Spleen (tissue), 11 donors: ENCODE results near the gene C6orf136. TPM values are rescaled to one million over a fixed set of nuclear protein-coding genes. Genes with fewer than 3 reads are reported as not detected.

Source experiments
- DNase-seq: peaks from one replicate; pipeline ENCODE4 v3.0.0-alpha.2; 2020
- H3K27ac ChIP-seq, 8 donors: fragments of 200-600 bp; sonication (generic) in 7 of 8; 1 replicate in 4 of 8; 2 replicates in 4 of 8; pipeline versions ENCODE4 v1.5.0 to v1.8.0; 2016 to 2021; ENCODE audit warnings: inconsistent platforms in 4 of 8, mild to moderate bottlenecking in 4 of 8, moderate library complexity in 1 of 8
- H3K27me3 ChIP-seq, 7 donors: fragments of 200-600 bp; sonication (generic) in 6 of 7; replicated peaks in 1 of 7; 1 replicate in 4 of 7; 2 replicates in 3 of 7; pipeline versions ENCODE4 v1.5.0 to v1.8.0; 2016 to 2021; ENCODE audit warnings: inconsistent platforms in 3 of 7, mild to moderate bottlenecking in 1 of 7
- H3K36me3 ChIP-seq, 6 donors: fragments of 200-600 bp; sonication (generic) in 5 of 6; 1 replicate in 4 of 6; 2 replicates in 2 of 6; pipeline versions ENCODE4 v1.5.0 to v1.8.0; 2016 to 2021; ENCODE audit warnings: inconsistent platforms in 2 of 6
- H3K4me1 ChIP-seq, 6 donors: fragments of 200-600 bp; sonication (generic) in 5 of 6; 1 replicate in 3 of 6; 2 replicates in 3 of 6; pipeline versions ENCODE4 v1.5.0 to v1.8.0; 2016 to 2021; ENCODE audit warnings: inconsistent platforms in 3 of 6
- H3K4me3 ChIP-seq, 8 donors: fragments of 200-600 bp; sonication (generic) in 7 of 8; 1 replicate in 4 of 8; 2 replicates in 4 of 8; pipeline versions ENCODE4 v1.5.0 to v1.8.0; 2016 to 2021; ENCODE audit warnings: inconsistent platforms in 4 of 8, mild to moderate bottlenecking in 4 of 8, moderate library complexity in 2 of 8
- H3K9me3 ChIP-seq, 8 donors: fragments of 200-600 bp; sonication (generic) in 7 of 8; 1 replicate in 4 of 8; 2 replicates in 4 of 8; pipeline versions ENCODE4 v1.5.0 to v1.8.0; 2016 to 2021; ENCODE audit warnings: inconsistent platforms in 4 of 8
- CTCF ChIP-seq, 11 experiments: fragments of 200-600 bp in 7 of 11; fragments of 450-650 bp in 4 of 11; sonication (generic) in 4 of 11; IDR thresholded peaks in 8 of 11; conservative IDR thresholded peaks in 3 of 11; 1 replicate in 7 of 11; 2 replicates in 4 of 11; pipeline versions ENCODE4 v1.4.0 to v1.8.0; 2016 to 2021; ENCODE audit warnings: antibody characterized with exemption in 11 of 11, inconsistent platforms in 4 of 11, mild to moderate bottlenecking in 1 of 11
- POLR2A ChIP-seq, 3 donors: fragments of 450-650 bp; IDR thresholded peaks; one replicate each; pipeline ENCODE4 v1.5.1; 2017; ENCODE audit warnings: antibody characterized with exemption in 3 of 3, mild to moderate bottlenecking in 1 of 3
- POLR2AphosphoS5 ChIP-seq, 3 donors: sonication (generic); formaldehyde crosslinking; IDR thresholded peaks; one replicate each; pipeline ENCODE4 v1.5.1; 2017; ENCODE audit warnings: antibody characterized with exemption in 3 of 3
- WGBS, 5 donors: extraction: QIAGEN DNeasy Blood & Tissue Kit in 3 of 5; methylation state at CpG; one replicate each; pipeline versions ENCODE4 v1.1.5 to v1.1.7; 2013 to 2018; 5-methylcytosine and 5-hydroxymethylcytosine counted together
- intact Hi-C: fragments of 100-400 bp; cut with DNase I; formaldehyde crosslinking; loops from one replicate; pipeline ENCODE4 v1.15.0; 2023; ENCODE audit warnings: low total_unique reads
- polyA plus RNA-seq, 3 donors: library from polyadenylated mRNA; stranded (reverse); fragments of 200-250 nt; gene quantifications; one replicate each; pipeline ENCODE4 v1.2.1, GENCODE V29; 2013
- total RNA-seq, 7 donors: library from RNA; depleted of rRNA in 3 of 7; stranded (reverse); fragments of >200 nt in 3 of 7; fragmentation: NEBNext Ultra II Directional in 4 of 7; extraction: Animal tissue kit (Norgen Biotek cat#: 25700) in 4 of 7; gene quantifications; one replicate each; pipeline versions ENCODE4 v1.1.0 to v1.2.1, GENCODE V29; 2016 to 2021
- donor health status: healthy with polysubstance abuse.
- donor health status: DM: no; HTN: no; CAD: no; lungs with moderate emphysema.
- donor health status: DM: no; HTN: no; CAD: no.
- donor health status: Bipolar disorder and iron deficiency.
- donor health status: healthy.
- donor health status: DM: no; HTN: no; CAD: no.
- donor health status: DM: yes; HTN: yes; CAD: no.

C6orf136 gene
- total and polyA plus RNA-seq, 10 donors: 12.1 to 28.0 (median 18.3) TPM

- H3K4me3 ChIP-seq: no peak overlapping the region
- WGBS, 5 donors: 76 to 88% (median 87%) methylated on average over 10 of the region's 10 CpGs
- no peaks in the 10 kb centered on the region for H3K27me3 ChIP-seq
- H3K27ac ChIP-seq: no peak overlapping the region
- intact Hi-C loops: loop anchor here (10.0 kb wide), 1 partner anchor 192 kb away; the partner anchor contains the start of gene HLA-E
- peaks cover 39 to 78% (median 57%) of the 10 kb centered on the region in 6 donors for H3K4me1 ChIP-seq
- no peaks in the 10 kb centered on the region for H3K9me3 ChIP-seq
- TF ChIP-seq POLR2AphosphoS5 (IDR thresholded peaks at IDR 0.05) (peak; percentile 24 to 50 (median 29)), CTCF (IDR thresholded peaks at IDR 0.05 in 8 of 11, conservative IDR thresholded peaks at IDR 0.05 in 3 of 11) (no peak), POLR2A (IDR thresholded peaks at IDR 0.05) (no peak)
- H3K36me3 ChIP-seq: peaks cover 7 to 63% (median 56%) of the 10 kb centered on the region in 6 donors
- DNase-seq: peak; percentile 41
Measured at GRCh38 chr6:30676660-30677285, 29.8 kb downstream of the C6orf136 start.

- peak; percentile 98 for DNase-seq
- intact Hi-C loops: loop anchor here (10.0 kb wide), 1 partner anchor 194 kb away; the partner anchor contains the start of gene HLA-E
- peak overlapping the region in 7 of 8 donors; percentile 25 to 99 (median 95) for H3K4me3 ChIP-seq
- H3K27ac ChIP-seq: peak overlapping the region; percentile 11 to 100 (median 98)
- H3K4me1 ChIP-seq: peaks cover 36 to 80% (median 57%) of the 10 kb centered on the region in 6 donors
- peak; percentile 86 to 98 (median 97) for TF ChIP-seq CTCF (IDR thresholded peaks at IDR 0.05 in 8 of 11, conservative IDR thresholded peaks at IDR 0.05 in 3 of 11)
- peak; percentile 87 to 95 (median 89) for TF ChIP-seq POLR2AphosphoS5 (IDR thresholded peaks at IDR 0.05)
- no peak for TF ChIP-seq POLR2A (IDR thresholded peaks at IDR 0.05)
- no peaks in the 10 kb centered on the region for H3K9me3 ChIP-seq
- 4 to 12% (median 7%) methylated on average over 14 to 31 of the region's 31 CpGs for WGBS, 5 donors
- no peaks in the 10 kb centered on the region for H3K27me3 ChIP-seq
- peaks cover 7 to 66% (median 56%) of the 10 kb centered on the region in 6 donors for H3K36me3 ChIP-seq
Measured at GRCh38 chr6:30678964-30679726, 32.2 kb downstream of the C6orf136 start.

DNA sequence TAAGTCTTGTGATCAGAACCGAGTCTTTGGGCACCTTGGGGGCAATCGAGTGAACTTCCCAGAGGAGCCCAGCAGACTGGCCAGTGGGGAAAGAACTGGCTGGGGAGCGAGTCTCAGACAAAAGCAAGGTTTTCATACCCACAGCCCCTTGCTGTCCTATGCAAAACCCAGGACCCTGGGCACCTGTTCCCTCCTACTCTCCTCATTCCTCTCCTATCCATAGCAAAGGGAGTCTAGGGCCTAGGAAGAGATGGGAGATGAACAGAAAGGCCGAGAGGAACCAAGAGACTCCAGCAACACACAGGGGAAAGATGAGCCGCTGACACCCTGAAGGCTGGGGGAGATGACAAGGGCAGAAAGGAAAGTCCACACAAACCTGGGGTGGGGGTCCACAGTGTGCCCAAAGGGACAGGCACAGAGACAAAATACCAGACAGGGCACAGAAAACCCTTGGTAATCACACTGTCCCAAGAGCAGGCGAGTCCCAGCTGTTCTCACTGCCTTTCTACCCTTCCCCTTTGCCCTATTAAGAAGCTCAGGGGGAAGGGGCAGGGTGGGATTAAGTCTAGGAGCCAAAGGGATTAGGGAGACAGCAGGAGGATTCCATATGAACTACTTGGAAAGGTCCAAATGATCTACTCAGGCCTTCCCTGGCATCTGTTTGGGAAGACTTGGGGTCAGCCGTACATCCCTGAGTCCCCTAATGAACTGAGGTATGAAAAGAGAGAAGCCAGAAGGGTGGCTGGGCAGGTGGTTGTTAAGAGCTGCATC is 33.0 kb downstream of the C6orf136 start:
- Histone ChIP-seq H3K27ac (peak overlapping the region; percentile 11 to 100 (median 98)), H3K36me3 (peaks cover 7 to 66% (median 56%) of the 10 kb centered on the region in 6 donors), H3K27me3 (no peaks in the 10 kb centered on the region), H3K4me1 (peaks cover 36 to 84% (median 58%) of the 10 kb centered on the region in 6 donors), H3K9me3 (no peaks in the 10 kb centered on the region), H3K4me3 (peak overlapping the region in 7 of 8 donors; percentile 25 to 99 (median 95))
- intact Hi-C loops: loop anchor here (10.0 kb wide), 1 partner anchor 195 kb away; the partner anchor contains the start of gene HLA-E
- WGBS, 5 donors: 42 to 59% (median 51%) methylated on average over 7 of the region's 7 CpGs
- TF ChIP-seq POLR2AphosphoS5 (IDR thresholded peaks at IDR 0.05) (no peak), CTCF (IDR thresholded peaks at IDR 0.05 in 8 of 11, conservative IDR thresholded peaks at IDR 0.05 in 3 of 11) (no peak), POLR2A (IDR thresholded peaks at IDR 0.05) (no peak)
- DNase-seq: peak; percentile 58
